COR-L47 (cell line): ENCODE data around the gene ABLIM3.
"Not testable (repeated sequence)": the region's sequence is repeated elsewhere in the genome, so short reads cannot be mapped to it uniquely, and the experiment has no call there.

ENCODE experiments used
- DNase-seq: peaks from one replicate; lab custom pipeline; 2025; lab: John Stamatoyannopoulos, UW

The ABLIM3 gene

GRCh38 chr5:149157330-149157729 is 16.0 kb downstream of the ABLIM3 start:
- no peak for DNase-seq

- no peak for DNase-seq
Measured at GRCh38 chr5:149160291-149160787, 19.0 kb downstream of the ABLIM3 start.

- no peak for DNase-seq
Measured at GRCh38 chr5:149161026-149161687, 19.9 kb downstream of the ABLIM3 start.

GRCh38 chr5:149161850-149162249 is 20.6 kb downstream of the ABLIM3 start:
- DNase-seq, result no peak

GRCh38 chr5:149162401-149163084 is 21.2 kb downstream of the ABLIM3 start:
- no peak for DNase-seq

GRCh38 chr5:149164731-149165130 is 23.4 kb downstream of the ABLIM3 start:
- no peak for DNase-seq

- DNase-seq, result no peak
Measured at GRCh38 chr5:149166128-149166527, 24.8 kb downstream of the ABLIM3 start.

GRCh38 chr5:149166591-149167100 is 25.4 kb downstream of the ABLIM3 start:
- no peak for DNase-seq

GRCh38 chr5:149168276-149168906 is 27.1 kb downstream of the ABLIM3 start:
- no peak for DNase-seq

GRCh38 chr5:149170299-149170698 is 29.0 kb downstream of the ABLIM3 start:
- no peak for DNase-seq

- DNase-seq, result no peak
Measured at GRCh38 chr5:149172261-149172660, 31.0 kb downstream of the ABLIM3 start.

GRCh38 chr5:149172709-149173505 is 31.6 kb downstream of the ABLIM3 start:
- no peak for DNase-seq

GRCh38 chr5:149174847-149175234 is 33.5 kb downstream of the ABLIM3 start:
- no peak for DNase-seq

GRCh38 chr5:149175346-149176105 is 34.2 kb downstream of the ABLIM3 start:
- no peak for DNase-seq

- no peak for DNase-seq
Measured at GRCh38 chr5:149177339-149177843, 36.1 kb downstream of the ABLIM3 start.

- no peak for DNase-seq
Measured at GRCh38 chr5:149177911-149178565, 36.7 kb downstream of the ABLIM3 start.

- DNase-seq, result no peak
Measured at GRCh38 chr5:149181732-149182131, 40.4 kb downstream of the ABLIM3 start.

- DNase-seq, result no peak
Measured at GRCh38 chr5:149182241-149182640, 40.9 kb downstream of the ABLIM3 start.

- no peak for DNase-seq
Measured at GRCh38 chr5:149185067-149185466, 43.8 kb downstream of the ABLIM3 start.

- DNase-seq, result no peak
Measured at GRCh38 chr5:149186506-149186905, 45.2 kb downstream of the ABLIM3 start.

- not testable (repeated sequence) for DNase-seq
Measured at GRCh38 chr5:149187617-149188016, 46.3 kb downstream of the ABLIM3 start.
